Measurements from ENCODE around the gene CDH23. TPM values are rescaled to one million over a fixed set of nuclear protein-coding genes. Genes with fewer than 3 reads are reported as not detected.

CDH23 gene
- total and polyA plus RNA-seq, 10 of the 15 experiments (the other 5 are each of a cell fraction or from before 2014, with no cell fraction given) = 0.09 to 0.40 (median 0.15) TPM; not detected in 1

DNA sequence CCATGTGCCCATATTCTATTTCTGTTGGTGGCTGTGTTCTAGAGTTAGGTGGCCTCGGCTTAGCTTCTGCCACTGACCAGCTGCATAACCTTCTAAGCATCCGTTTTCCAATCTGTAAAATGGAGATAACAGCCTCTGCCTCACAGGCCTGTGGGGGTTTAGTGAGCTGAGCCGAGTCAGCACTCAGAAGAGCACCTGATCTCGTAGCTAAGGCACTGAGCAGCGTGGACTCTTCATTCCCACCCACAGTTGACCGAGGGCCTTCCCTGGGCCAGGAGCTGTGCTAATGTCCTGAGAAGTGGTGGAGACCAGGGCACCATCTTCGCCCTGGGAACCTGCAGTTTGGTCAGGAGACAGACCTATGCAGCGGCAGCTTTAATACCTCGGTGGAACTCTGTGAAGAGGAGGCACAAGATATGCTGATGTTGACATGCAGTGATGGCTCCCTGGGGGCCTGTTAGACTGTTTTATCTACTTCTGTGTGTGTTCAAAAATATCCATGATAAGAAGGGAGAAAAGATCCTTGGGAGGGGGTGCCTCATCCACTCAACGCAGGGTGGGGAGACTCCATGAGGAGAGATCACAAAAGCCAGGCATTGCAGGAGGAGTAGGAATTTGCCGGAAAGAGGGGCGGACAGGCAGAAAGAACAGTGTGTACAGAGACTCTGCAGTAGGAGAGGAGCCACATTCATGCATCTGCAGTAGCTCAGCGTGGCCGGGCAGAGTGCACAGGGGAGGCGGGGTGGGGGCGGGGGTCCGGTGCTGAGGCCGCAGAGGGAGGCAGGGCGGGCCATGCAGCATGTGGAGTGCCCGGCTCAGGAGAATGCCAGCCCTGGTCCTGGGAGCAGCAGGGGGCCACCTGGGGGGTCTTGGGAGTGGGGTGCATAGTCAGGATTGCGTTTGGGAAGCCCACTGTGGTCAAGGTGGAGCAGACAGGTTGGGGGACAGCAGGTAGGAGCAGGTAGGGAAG lies 186.1 kb downstream of the CDH23 start:
- intact Hi-C loops (cut with micrococcal nuclease; ENCODE audit: unreplicated experiment) = no loop called here

More for the DNA sequence above, 186.1 kb downstream of the CDH23 start:
- DNase-seq (ENCODE audit: low read depth, low spot score) (no peak), FAIRE-seq (no peak), ATAC-seq (no peak)
- no peaks in the 10 kb centered on the region for H3K4me1 ChIP-seq (ENCODE audit: control insufficient read depth, insufficient read depth, low read length)
- peaks cover 2% of the 10 kb centered on the region in 2 experiments; a peak in 2 of 4 replicates for H3K27me3 ChIP-seq (replicated peaks in 1 of 2; ENCODE audit: control insufficient read depth in 2 of 2, insufficient read depth in 2 of 2, low read length in 1 of 2)
- RAD21 ChIA-PET (ENCODE audit: unreplicated experiment) = no interaction called here
- CTCF ChIA-PET = interaction anchor here (0.9 to 2.2 kb wide), 2 partner anchors 12 to 264 kb away, joined by 3 to 8 read pairs; no protein-coding TSS in a partner anchor
- H3K9ac ChIP-seq (ENCODE audit: control insufficient read depth, insufficient read depth, low read length) = no peak overlapping the region
- SMC1A ChIA-PET (ENCODE audit: uncharacterized antibody, unreplicated experiment) = no interaction called here
- H3K27ac ChIP-seq (ENCODE audit: control insufficient read depth, insufficient read depth) = no peak overlapping the region
- H2AFZ ChIP-seq (ENCODE audit: control insufficient read depth, low read depth, low read length) = no peak overlapping the region
- no peaks in the 10 kb centered on the region for H3K9me3 ChIP-seq (replicated peaks; ENCODE audit: control insufficient read depth, insufficient read depth, low read length)
- in situ Hi-C loops (cut with MboI) = no loop called here
- no peaks in the 10 kb centered on the region for H4K20me1 ChIP-seq (ENCODE audit: control insufficient read depth, insufficient read depth)
- no TSS peak for BruUV-seq (replicated peaks)
- POLR2A ChIA-PET = no interaction called here
- H3K4me2 ChIP-seq (ENCODE audit: control insufficient read depth, insufficient read depth) = no peak overlapping the region
- WGBS (ENCODE audit: insufficient coverage, insufficient replicate concordance, low lambda C conversion rate, missing lambda C conversion rate) = 22% methylated on average over 21 of the region's 21 CpGs
- no peaks in the 10 kb centered on the region for H3K79me2 ChIP-seq (ENCODE audit: control insufficient read depth, insufficient read depth, low read length)
- H3K4me3 ChIP-seq = no peak overlapping the region
- TF ChIP-seq PML (IDR thresholded peaks at IDR 0.05; ENCODE audit: low read length) = no peak
- TF ChIP-seq SUZ12 (IDR thresholded peaks at IDR 0.05; ENCODE audit: unreplicated experiment) = no peak
- TF ChIP-seq, protein P1, sequence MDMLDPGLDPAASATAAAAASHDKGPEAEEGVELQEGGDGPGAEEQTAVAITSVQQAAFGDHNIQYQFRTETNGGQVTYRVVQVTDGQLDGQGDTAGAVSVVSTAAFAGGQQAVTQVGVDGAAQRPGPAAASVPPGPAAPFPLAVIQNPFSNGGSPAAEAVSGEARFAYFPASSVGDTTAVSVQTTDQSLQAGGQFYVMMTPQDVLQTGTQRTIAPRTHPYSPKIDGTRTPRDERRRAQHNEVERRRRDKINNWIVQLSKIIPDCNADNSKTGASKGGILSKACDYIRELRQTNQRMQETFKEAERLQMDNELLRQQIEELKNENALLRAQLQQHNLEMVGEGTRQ (IDR thresholded peaks at IDR 0.05; ENCODE audit: borderline replicate concordance, low read depth, low read length) = no peak
- TF ChIP-seq SRF (IDR thresholded peaks at IDR 0.05; ENCODE audit: low read depth in 2 of 2, low read length in 2 of 2) = no peak
- TF ChIP-seq, protein P2, sequence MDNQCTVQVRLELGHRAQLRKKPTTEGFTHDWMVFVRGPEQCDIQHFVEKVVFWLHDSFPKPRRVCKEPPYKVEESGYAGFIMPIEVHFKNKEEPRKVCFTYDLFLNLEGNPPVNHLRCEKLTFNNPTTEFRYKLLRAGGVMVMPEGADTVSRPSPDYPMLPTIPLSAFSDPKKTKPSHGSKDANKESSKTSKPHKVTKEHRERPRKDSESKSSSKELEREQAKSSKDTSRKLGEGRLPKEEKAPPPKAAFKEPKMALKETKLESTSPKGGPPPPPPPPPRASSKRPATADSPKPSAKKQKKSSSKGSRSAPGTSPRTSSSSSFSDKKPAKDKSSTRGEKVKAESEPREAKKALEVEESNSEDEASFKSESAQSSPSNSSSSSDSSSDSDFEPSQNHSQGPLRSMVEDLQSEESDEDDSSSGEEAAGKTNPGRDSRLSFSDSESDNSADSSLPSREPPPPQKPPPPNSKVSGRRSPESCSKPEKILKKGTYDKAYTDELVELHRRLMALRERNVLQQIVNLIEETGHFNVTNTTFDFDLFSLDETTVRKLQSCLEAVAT (IDR thresholded peaks at IDR 0.05) = no peak
- TF ChIP-seq ZNF384 (IDR thresholded peaks at IDR 0.05; ENCODE audit: borderline replicate concordance, low read depth, low read length) = no peak
- no peak for TF ChIP-seq MEF2B (IDR thresholded peaks at IDR 0.05; ENCODE audit: partially characterized antibody, poor library complexity, severe bottlenecking)
- TF ChIP-seq MEF2A (IDR thresholded peaks at IDR 0.05; ENCODE audit: insufficient read depth, low read depth, low read length) = no peak
- no peak for TF ChIP-seq HDAC6 (IDR thresholded peaks at IDR 0.05; ENCODE audit: unreplicated experiment)
- no peak for TF ChIP-seq TCF7 (IDR thresholded peaks at IDR 0.05; ENCODE audit: borderline replicate concordance)
- no peaks in the 10 kb centered on the region for H3K36me3 ChIP-seq (ENCODE audit: control insufficient read depth in 2 of 2, insufficient read depth in 2 of 2, low read length in 1 of 2)

Measured in GM12878 (cell line).